Measurements from ENCODE around the gene NCOA7.
"Not testable (repeated sequence)": the region's sequence is repeated elsewhere in the genome, so short reads cannot be mapped to it uniquely, and the experiment has no call there.

DNA sequence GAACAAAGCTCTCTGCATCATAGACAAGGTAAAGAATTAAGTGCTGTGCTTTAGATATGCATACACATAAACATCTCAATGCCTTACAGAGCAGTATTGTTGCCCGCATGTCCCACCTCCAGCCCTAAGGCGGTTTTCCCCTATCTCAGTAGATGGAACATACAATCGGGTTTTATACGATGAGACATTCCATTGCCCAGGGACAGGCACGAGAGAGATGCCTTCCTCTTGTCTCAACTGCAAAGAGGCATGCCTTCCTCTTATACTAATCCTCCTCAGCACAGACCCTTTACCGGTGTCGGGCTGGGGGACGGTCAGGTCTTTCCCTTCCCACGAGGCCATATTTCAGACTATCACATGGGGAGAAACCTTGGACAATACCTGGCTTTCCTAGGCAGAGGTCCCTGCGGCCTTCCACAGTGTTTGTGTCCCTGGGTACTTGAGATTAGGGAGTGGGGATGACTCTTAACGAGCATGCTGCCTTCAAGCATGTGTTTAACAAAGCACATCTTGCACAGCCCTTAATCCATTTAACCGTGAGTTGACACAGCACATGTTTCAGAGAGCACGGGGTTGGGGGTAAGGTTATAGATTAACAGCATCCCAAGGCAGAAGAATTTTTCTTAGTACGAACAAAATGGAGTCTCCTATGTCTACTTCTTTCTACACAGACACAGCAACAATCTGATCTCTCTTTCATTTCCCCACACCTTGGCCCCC is 14.5 kb upstream of the NCOA7 start:
- not testable (repeated sequence) for TF ChIP-seq CTCF (IDR thresholded peaks at IDR 0.05; ENCODE audit: borderline replicate concordance, extremely low read depth, low read length, poor library complexity, severe bottlenecking); EZH2 (IDR thresholded peaks at IDR 0.05; ENCODE audit: borderline replicate concordance, low read depth, low read length, severe bottlenecking)

Measured in DND-41 (cell line).